IMR-90 (cell line): ENCODE results near the gene TMEFF1. TPM values are rescaled to one million over a fixed set of nuclear protein-coding genes. Genes with fewer than 3 reads are reported as not detected.

Source experiments
- ATAC-seq: fragments of 200-7000 bp; cut with Tn5 transposase; 2 replicates; pipeline ENCODE4 v1.9.1; 2020; ENCODE audit warnings: low read depth, mild to moderate bottlenecking, moderate library complexity
- BruUV-seq: library from RNA; stranded (reverse); fragments of 400-500 nt; replicated peaks from 2 replicates; lab custom pipeline; 2021; lab: Mats Ljungman, UMichigan
- CTCF ChIA-PET: fragments of 300-600 bp; formaldehyde crosslinking; extraction: SDS; loops from one replicate; lab custom pipeline; 2021; ENCODE audit warnings: antibody characterized with exemption; lab: Yijun Ruan, JAX
- POLR2A ChIA-PET: fragments of 300-600 bp; sonication (Branson Sonifier 250); formaldehyde crosslinking; loops from one replicate; lab custom pipeline; 2022; ENCODE audit warnings: antibody characterized with exemption; ENCODE audit not compliant: unreplicated experiment; lab: Charles Lee
- DNase-seq: peaks from one replicate; pipeline ENCODE4 v3.0.0; 2013
- H2AFZ ChIP-seq: replicated peaks from 2 replicates; pipeline ENCODE3; 2013; ENCODE audit warnings: low read length, mild to moderate bottlenecking; ENCODE audit not compliant: poor library complexity
- H2AK5ac ChIP-seq: 2 replicates; pipeline ENCODE4 v1.6.1; 2013; ENCODE audit warnings: low read depth, low read length, inconsistent platforms
- H2AK9ac ChIP-seq: replicated peaks from 2 replicates; pipeline ENCODE3; 2013; ENCODE audit warnings: mild to moderate bottlenecking, low read depth, low read length, moderate library complexity; ENCODE audit not compliant: poor library complexity
- H2BK120ac ChIP-seq: 2 replicates; pipeline ENCODE4 v1.6.1; 2013; ENCODE audit warnings: low read depth, low read length, inconsistent platforms
- H2BK15ac ChIP-seq: 3 replicates; pipeline ENCODE4 v1.6.1; 2013; ENCODE audit warnings: low read depth, low read length, inconsistent platforms
- H2BK20ac ChIP-seq: 2 replicates; pipeline ENCODE4 v1.6.1; 2013; ENCODE audit warnings: low read depth, mild to moderate bottlenecking, inconsistent platforms, low read length, moderate library complexity
- H2BK5ac ChIP-seq: 2 replicates; pipeline ENCODE4 v1.6.1; 2013; ENCODE audit warnings: mild to moderate bottlenecking, low read depth, low read length, inconsistent platforms; ENCODE audit not compliant: poor library complexity, severe bottlenecking
- H3K14ac ChIP-seq: replicated peaks from 2 replicates; pipeline ENCODE4 v1.6.1; 2013; ENCODE audit warnings: low read depth, low read length, inconsistent platforms
- H3K18ac ChIP-seq: 2 replicates; pipeline ENCODE4 v1.6.1; 2013; ENCODE audit warnings: low read depth, low read length, control low read depth
- H3K23ac ChIP-seq: 2 replicates; pipeline ENCODE4 v1.6.1; 2013; ENCODE audit warnings: low read depth, low read length, inconsistent platforms
- H3K27ac ChIP-seq: 2 replicates; pipeline ENCODE4 v1.5.1; 2013; ENCODE audit warnings: mild to moderate bottlenecking, control low read depth, low read length; ENCODE audit not compliant: insufficient read depth
- H3K27me3 ChIP-seq: 2 replicates; pipeline ENCODE4 v1.6.1; 2013; ENCODE audit warnings: low read length; ENCODE audit not compliant: control insufficient read depth, insufficient read depth
- H3K36me3 ChIP-seq: 2 replicates; pipeline ENCODE4 v1.6.1; 2013; ENCODE audit warnings: low read length, mixed read lengths; ENCODE audit not compliant: control insufficient read depth, insufficient read depth
- H3K4ac ChIP-seq: 2 replicates; pipeline ENCODE4 v1.6.1; 2013; ENCODE audit warnings: low read depth, low read length, inconsistent platforms
- H3K4me1 ChIP-seq: 2 replicates; pipeline ENCODE4 v1.6.1; 2013; ENCODE audit warnings: low read length, mixed read lengths; ENCODE audit not compliant: control insufficient read depth, insufficient read depth
- H3K4me2 ChIP-seq: 2 replicates; pipeline ENCODE4 v1.6.1; 2013; ENCODE audit warnings: low read depth, mild to moderate bottlenecking, control low read depth, low read length, moderate library complexity
- H3K4me3 ChIP-seq: 2 replicates; pipeline ENCODE4 v1.5.1; 2013; ENCODE audit warnings: low read depth, mild to moderate bottlenecking, control low read depth, low read length, moderate library complexity; ENCODE audit not compliant: insufficient read depth
- H3K56ac ChIP-seq: 2 replicates; pipeline ENCODE4 v1.6.1; 2013; ENCODE audit warnings: low read length, inconsistent platforms; ENCODE audit not compliant: insufficient read depth; ENCODE audit errors: extremely low read depth
- H3K79me1 ChIP-seq, 2 experiments: 2 replicates each; pipeline ENCODE4 v1.6.1; 2013; ENCODE audit warnings: low read length in 2 of 2, inconsistent platforms in 1 of 2, low read depth in 1 of 2
- H3K9ac ChIP-seq: 2 replicates; pipeline ENCODE4 v1.6.1; 2013; ENCODE audit warnings: low read depth, low read length, control low read depth
- H3K9me1 ChIP-seq: 2 replicates; pipeline ENCODE4 v1.6.1; 2013; ENCODE audit warnings: low read length, inconsistent platforms; ENCODE audit not compliant: insufficient read depth
- H3K9me3 ChIP-seq: 2 replicates; pipeline ENCODE4 v1.6.1; 2013; ENCODE audit warnings: low read length; ENCODE audit not compliant: control insufficient read depth, insufficient read depth
- H4K20me1 ChIP-seq: 2 replicates; pipeline ENCODE4 v1.6.1; 2013; ENCODE audit warnings: low read length, inconsistent platforms; ENCODE audit not compliant: insufficient read depth
- H4K5ac ChIP-seq: 2 replicates; pipeline ENCODE4 v1.6.1; 2013; ENCODE audit warnings: mild to moderate bottlenecking, low read depth, low read length, control low read depth
- H4K8ac ChIP-seq, 2 experiments: 2 replicates each; pipeline ENCODE4 v1.6.1; 2013; ENCODE audit warnings: low read depth in 2 of 2, low read length in 2 of 2, control low read depth in 1 of 2, inconsistent platforms in 1 of 2
- H4K91ac ChIP-seq: 2 replicates; pipeline ENCODE4 v1.6.1; 2013; ENCODE audit warnings: low read depth, low read length, inconsistent platforms; ENCODE audit not compliant: insufficient read depth
- BHLHE40 ChIP-seq: fragments of 150-350 bp; IDR thresholded peaks from 2 replicates; pipeline ENCODE4 v1.6.1; 2016; ENCODE audit warnings: mild to moderate bottlenecking, low read depth, low read length
- CEBPB ChIP-seq: IDR thresholded peaks from 2 replicates; pipeline ENCODE4 v1.6.1; 2012; ENCODE audit warnings: low read depth, low read length, improper control_type of control experiment
- CHD1 ChIP-seq: IDR thresholded peaks from 2 replicates; pipeline ENCODE4 v1.6.1; 2012; ENCODE audit warnings: low read depth, low read length, improper control_type of control experiment
- FOS ChIP-seq: fragments of 150-350 bp; IDR thresholded peaks from 2 replicates; pipeline ENCODE4 v1.6.1; 2016; ENCODE audit warnings: low read depth, low read length
- MAFK ChIP-seq: IDR thresholded peaks from 2 replicates; pipeline ENCODE4 v1.6.1; 2012; ENCODE audit warnings: low read depth, low read length, improper control_type of control experiment
- MAZ ChIP-seq: IDR thresholded peaks from 2 replicates; pipeline ENCODE4 v1.6.1; 2012; ENCODE audit warnings: low read depth, mild to moderate bottlenecking, low read length, improper control_type of control experiment, moderate library complexity, borderline replicate concordance
- MXI1 ChIP-seq: IDR thresholded peaks from 2 replicates; pipeline ENCODE4 v1.6.1; 2012; ENCODE audit warnings: low read depth, mild to moderate bottlenecking, low read length, moderate library complexity, borderline replicate concordance
- NFE2L2 ChIP-seq: fragments of 150-350 bp; IDR thresholded peaks from 2 replicates; pipeline ENCODE4 v1.6.1; 2016; ENCODE audit warnings: low read depth, mild to moderate bottlenecking, low read length
- POLR2A ChIP-seq: IDR thresholded peaks from 2 replicates; pipeline ENCODE4 v1.6.1; 2012; ENCODE audit warnings: mild to moderate bottlenecking, low read depth, low read length
- RAD21 ChIP-seq: IDR thresholded peaks from 2 replicates; pipeline ENCODE4 v1.6.1; 2012; ENCODE audit warnings: low read length, improper control_type of control experiment
- RCOR1 ChIP-seq: IDR thresholded peaks from 2 replicates; pipeline ENCODE4 v1.6.1; 2012; ENCODE audit warnings: mild to moderate bottlenecking, low read length, improper control_type of control experiment; ENCODE audit not compliant: insufficient replicate concordance
- RFX5 ChIP-seq: IDR thresholded peaks from 2 replicates; pipeline ENCODE4 v1.8.0; 2012; ENCODE audit warnings: low read depth, mild to moderate bottlenecking, low read length, moderate library complexity
- SMC3 ChIP-seq: fragments of 150-350 bp; IDR thresholded peaks from 2 replicates; pipeline ENCODE4 v1.6.1; 2016; ENCODE audit warnings: low read depth, mild to moderate bottlenecking, antibody characterized with exemption, low read length, moderate library complexity
- WGBS, 2 experiments: methylation state at CpG; one replicate each; pipeline versions ENCODE4 v1.1.5 to v1.1.7; 2013; ENCODE audit warnings: missing lambda C conversion rate in 2 of 2; ENCODE audit not compliant: insufficient read length in 1 of 2; ENCODE audit errors: extremely low coverage in 2 of 2; 5-methylcytosine and 5-hydroxymethylcytosine counted together
- dilution Hi-C: fragments of 300-500 bp; cut with HindIII; formaldehyde crosslinking; loops from one replicate; pipeline ENCODE4 v1.14.3; 2018; ENCODE audit warnings: low sequenced_read_pairs; ENCODE audit not compliant: unreplicated experiment
- in situ Hi-C: fragments of 300-500 bp; cut with MboI; formaldehyde crosslinking; loops from 3 replicates; pipeline ENCODE4 v1.14.3; 2019; ENCODE audit warnings: low sequenced_read_pairs, inconsistent platforms, mixed read lengths
- intact Hi-C: fragments of 100-400 bp; cut with micrococcal nuclease; formaldehyde crosslinking; loops from 2 replicates; pipeline ENCODE4 v1.10.0; 2022
- polyA plus RNA-seq, 3 experiments: library from polyadenylated mRNA; depleted of rRNA; stranded (reverse); fragments of >200 nt; gene quantifications; 2 replicates each; pipeline ENCODE4 v1.2.3, GENCODE V29; 2012; ENCODE audit warnings: low replicate concordance in 1 of 3
- total RNA-seq: library from RNA; depleted of rRNA; stranded (reverse); fragments of >200 nt; gene quantifications from 2 replicates; pipeline ENCODE4 v1.2.3, GENCODE V29; 2012
- TF ChIP-seq, protein P1 (sequence below): conservative IDR thresholded peaks from 2 replicates; pipeline ENCODE4 v1.5.1; 2012; ENCODE audit warnings: mild to moderate bottlenecking, low read depth, low read length, improper control_type of control experiment
- TF ChIP-seq, protein P2 (sequence below): fragments of 150-350 bp; IDR thresholded peaks from 2 replicates; pipeline ENCODE4 v1.6.1; 2017; ENCODE audit warnings: mild to moderate bottlenecking, antibody characterized with exemption, low read length, low read depth
- TF ChIP-seq, protein P3 (sequence below): fragments of 150-350 bp; IDR thresholded peaks from 2 replicates; pipeline ENCODE4 v1.6.1; 2016; ENCODE audit warnings: low read depth, mild to moderate bottlenecking, low read length, moderate library complexity, borderline replicate concordance

The TMEFF1 gene
- total and polyA plus RNA-seq, 2 of the 4 experiments (the other 2 are of a cell fraction), result 0.62 to 0.90 TPM

DNA sequence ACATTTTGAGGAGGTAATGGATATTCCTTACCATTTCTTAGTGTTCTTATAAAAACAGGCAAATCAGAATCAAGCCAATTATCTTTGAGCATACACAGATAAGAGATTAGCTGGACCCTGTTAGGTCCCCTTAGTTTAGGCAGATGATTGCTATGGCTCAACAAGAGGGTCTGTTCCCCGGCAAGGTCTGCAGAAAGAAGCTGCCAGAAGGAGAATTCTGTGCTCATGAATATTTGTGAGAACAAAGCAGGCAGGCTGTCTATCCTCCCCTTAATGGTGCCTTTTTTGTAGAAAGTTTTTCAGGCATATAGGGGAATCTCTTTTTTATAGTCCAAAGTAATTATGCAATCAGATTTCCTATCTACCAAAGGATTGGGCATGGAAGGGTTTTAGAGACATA lies 132.5 kb downstream of the TMEFF1 start:
- H3K27me3 ChIP-seq, result no peaks in the 10 kb centered on the region; the same call in 1 of the 2 replicates
- H2BK120ac ChIP-seq, result no peak overlapping the region
- H3K4ac ChIP-seq, result no peak overlapping the region
- no peak overlapping the region for H4K91ac ChIP-seq
- dilution Hi-C loops, result no loop called here
- no peaks in the 10 kb centered on the region for H3K9me1 ChIP-seq
- no CpG with 5 or more reads among the region's 1 CpG for WGBS, 2 experiments
- intact Hi-C loops, result loop anchor here (10.0 kb wide), 1 partner anchor 629 kb away; no protein-coding TSS in a partner anchor
- in situ Hi-C loops, result loop anchor here (5.0 kb wide), 1 partner anchor 702 kb away; no protein-coding TSS in a partner anchor
- H3K14ac ChIP-seq, result no peak overlapping the region
- ChIA-PET CTCF (no interaction called here), POLR2A (no interaction called here)
- H3K36me3 ChIP-seq, result no peaks in the 10 kb centered on the region
- H3K4me1 ChIP-seq, result no peaks in the 10 kb centered on the region
- no peak overlapping the region for H2AK9ac ChIP-seq
- no peak overlapping the region for H4K5ac ChIP-seq
- ATAC-seq (no peak), DNase-seq (no peak)
- H4K20me1 ChIP-seq, result no peaks in the 10 kb centered on the region
- H3K23ac ChIP-seq, result no peak overlapping the region
- no peak overlapping the region for H3K4me2 ChIP-seq
- no TSS peak for BruUV-seq
- H3K9me3 ChIP-seq, result no peaks in the 10 kb centered on the region
- no peaks in the 10 kb centered on the region for H3K79me1 ChIP-seq
- no peak overlapping the region for H3K18ac ChIP-seq
- TF ChIP-seq RAD21 (no peak), CHD1 (no peak), CEBPB (no peak), MAZ (no peak), MAFK (no peak), NFE2L2 (no peak), RFX5 (no peak), POLR2A (no peak), RCOR1 (no peak), FOS (no peak), BHLHE40 (no peak), SMC3 (no peak), MXI1 (no peak)
- TF ChIP-seq, protein P1, sequence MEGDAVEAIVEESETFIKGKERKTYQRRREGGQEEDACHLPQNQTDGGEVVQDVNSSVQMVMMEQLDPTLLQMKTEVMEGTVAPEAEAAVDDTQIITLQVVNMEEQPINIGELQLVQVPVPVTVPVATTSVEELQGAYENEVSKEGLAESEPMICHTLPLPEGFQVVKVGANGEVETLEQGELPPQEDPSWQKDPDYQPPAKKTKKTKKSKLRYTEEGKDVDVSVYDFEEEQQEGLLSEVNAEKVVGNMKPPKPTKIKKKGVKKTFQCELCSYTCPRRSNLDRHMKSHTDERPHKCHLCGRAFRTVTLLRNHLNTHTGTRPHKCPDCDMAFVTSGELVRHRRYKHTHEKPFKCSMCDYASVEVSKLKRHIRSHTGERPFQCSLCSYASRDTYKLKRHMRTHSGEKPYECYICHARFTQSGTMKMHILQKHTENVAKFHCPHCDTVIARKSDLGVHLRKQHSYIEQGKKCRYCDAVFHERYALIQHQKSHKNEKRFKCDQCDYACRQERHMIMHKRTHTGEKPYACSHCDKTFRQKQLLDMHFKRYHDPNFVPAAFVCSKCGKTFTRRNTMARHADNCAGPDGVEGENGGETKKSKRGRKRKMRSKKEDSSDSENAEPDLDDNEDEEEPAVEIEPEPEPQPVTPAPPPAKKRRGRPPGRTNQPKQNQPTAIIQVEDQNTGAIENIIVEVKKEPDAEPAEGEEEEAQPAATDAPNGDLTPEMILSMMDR, result no peak
- TF ChIP-seq, protein P2, sequence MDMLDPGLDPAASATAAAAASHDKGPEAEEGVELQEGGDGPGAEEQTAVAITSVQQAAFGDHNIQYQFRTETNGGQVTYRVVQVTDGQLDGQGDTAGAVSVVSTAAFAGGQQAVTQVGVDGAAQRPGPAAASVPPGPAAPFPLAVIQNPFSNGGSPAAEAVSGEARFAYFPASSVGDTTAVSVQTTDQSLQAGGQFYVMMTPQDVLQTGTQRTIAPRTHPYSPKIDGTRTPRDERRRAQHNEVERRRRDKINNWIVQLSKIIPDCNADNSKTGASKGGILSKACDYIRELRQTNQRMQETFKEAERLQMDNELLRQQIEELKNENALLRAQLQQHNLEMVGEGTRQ, result no peak
- TF ChIP-seq, protein P3, sequence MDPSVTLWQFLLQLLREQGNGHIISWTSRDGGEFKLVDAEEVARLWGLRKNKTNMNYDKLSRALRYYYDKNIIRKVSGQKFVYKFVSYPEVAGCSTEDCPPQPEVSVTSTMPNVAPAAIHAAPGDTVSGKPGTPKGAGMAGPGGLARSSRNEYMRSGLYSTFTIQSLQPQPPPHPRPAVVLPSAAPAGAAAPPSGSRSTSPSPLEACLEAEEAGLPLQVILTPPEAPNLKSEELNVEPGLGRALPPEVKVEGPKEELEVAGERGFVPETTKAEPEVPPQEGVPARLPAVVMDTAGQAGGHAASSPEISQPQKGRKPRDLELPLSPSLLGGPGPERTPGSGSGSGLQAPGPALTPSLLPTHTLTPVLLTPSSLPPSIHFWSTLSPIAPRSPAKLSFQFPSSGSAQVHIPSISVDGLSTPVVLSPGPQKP, result no peak
- H2AFZ ChIP-seq, result no peak overlapping the region
- H3K9ac ChIP-seq, result no peak overlapping the region
- H3K4me3 ChIP-seq, result no peak overlapping the region
- H3K56ac ChIP-seq, result no peak overlapping the region
- H2BK5ac ChIP-seq, result no peak overlapping the region
- no peak overlapping the region for H2BK20ac ChIP-seq
- H2AK5ac ChIP-seq, result no peak overlapping the region
- no peak overlapping the region for H2BK15ac ChIP-seq
- H4K8ac ChIP-seq, result no peak overlapping the region
- H3K27ac ChIP-seq, result no peak overlapping the region
